Measurements from ENCODE around the gene SLC50A1.
A peak's percentile ranks its signal among the peaks of the same experiment; 100 is the strongest.

SLC50A1 gene

GRCh38 chr1:155126556-155127104 lies 9.0 kb upstream of the SLC50A1 start:
- Histone ChIP-seq H3K4me1 (ENCODE audit: control insufficient read depth in 1 of 2, insufficient read depth in 2 of 2, low read length in 2 of 2) (peaks cover 36 to 64% of the 10 kb centered on the region in 2 donors), H3K9ac (ENCODE audit: low read depth in 1 of 2, low read length in 2 of 2) (peak overlapping the region; percentile 84 to 96), H3K27ac (ENCODE audit: low read depth, low read length) (peak overlapping the region; percentile 96), H3K36me3 (ENCODE audit: control insufficient read depth in 1 of 2, insufficient read depth in 2 of 2, low read length in 2 of 2) (peaks cover 4 to 12% of the 10 kb centered on the region in 2 donors), H3K27me3 (ENCODE audit: control insufficient read depth in 1 of 2, insufficient read depth in 2 of 2, low read length in 2 of 2) (no peaks in the 10 kb centered on the region), H3K9me3 (ENCODE audit: control insufficient read depth in 1 of 2, low read length in 2 of 2) (no peaks in the 10 kb centered on the region), H3K4me3 (ENCODE audit: low read depth in 1 of 2, low read length in 2 of 2) (peak overlapping the region; percentile 64 to 73)

- Histone ChIP-seq H3K4me3 (ENCODE audit: low read depth in 1 of 2, low read length in 2 of 2) (peak within 1 kb of the TSS; percentile 64 to 73), H3K27me3 (ENCODE audit: control insufficient read depth in 1 of 2, insufficient read depth in 2 of 2, low read length in 2 of 2) (no peaks in the 10 kb centered on the region), H3K9me3 (ENCODE audit: control insufficient read depth in 1 of 2, low read length in 2 of 2) (no peaks in the 10 kb centered on the region), H3K36me3 (ENCODE audit: control insufficient read depth in 1 of 2, insufficient read depth in 2 of 2, low read length in 2 of 2) (peaks cover 8 to 15% of the 10 kb centered on the region in 2 donors), H3K4me1 (ENCODE audit: control insufficient read depth in 1 of 2, insufficient read depth in 2 of 2, low read length in 2 of 2) (peaks cover 39 to 69% of the 10 kb centered on the region in 2 donors), H3K27ac (ENCODE audit: low read depth, low read length) (peak within 1 kb of the TSS; percentile 96), H3K9ac (ENCODE audit: low read depth in 1 of 2, low read length in 2 of 2) (peak within 1 kb of the TSS; percentile 84 to 96)
Measured at GRCh38 chr1:155127105-155127966, 8.3 kb upstream of the SLC50A1 start, which contains the start of gene EFNA1. Gene EFNA1, plus strand, starts transcription at chr1:155127876. Its CDS starts 102 bp downstream, at chr1:155127978.

DNA sequence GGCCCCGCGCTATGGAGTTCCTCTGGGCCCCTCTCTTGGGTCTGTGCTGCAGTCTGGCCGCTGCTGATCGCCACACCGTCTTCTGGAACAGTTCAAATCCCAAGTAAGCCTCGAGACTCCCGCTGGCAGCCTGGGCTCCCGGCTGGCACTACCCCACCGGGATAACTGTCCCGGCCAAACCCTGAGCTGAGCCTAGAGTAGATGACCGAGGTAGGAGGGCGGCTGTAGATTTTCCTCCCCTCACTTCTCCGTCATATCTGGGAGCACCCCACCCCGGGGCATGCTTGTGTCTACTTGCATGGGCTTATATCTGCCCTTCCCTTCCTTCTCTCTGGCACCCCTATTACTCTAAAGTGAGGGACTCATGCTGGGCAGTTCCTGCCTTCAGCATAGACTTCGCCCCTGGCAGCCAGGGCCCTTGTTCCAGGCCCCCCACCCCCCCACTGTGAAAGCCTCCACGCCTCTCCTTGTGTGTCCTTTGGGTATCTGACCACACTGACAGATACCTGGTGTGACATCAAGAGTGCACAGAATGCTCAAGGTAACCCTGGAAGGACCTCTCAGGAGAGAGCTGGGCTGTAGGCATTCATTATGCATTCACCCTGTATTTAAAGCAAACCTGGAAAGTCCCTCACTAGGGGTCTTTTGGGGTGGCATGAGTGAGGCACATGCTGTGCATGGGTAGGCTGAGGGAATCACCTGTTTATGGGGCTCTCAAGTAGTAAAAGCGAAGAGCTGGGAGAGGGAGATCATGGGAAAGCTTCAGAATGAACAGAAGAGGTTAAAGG lies 7.5 kb upstream of the SLC50A1 start:
- Histone ChIP-seq H3K9me3 (ENCODE audit: control insufficient read depth in 1 of 2, low read length in 2 of 2) (no peaks in the 10 kb centered on the region), H3K9ac (ENCODE audit: low read depth in 1 of 2, low read length in 2 of 2) (peak overlapping the region; percentile 41 to 96), H3K27ac (ENCODE audit: low read depth, low read length) (peak overlapping the region; percentile 96), H3K27me3 (ENCODE audit: control insufficient read depth in 1 of 2, insufficient read depth in 2 of 2, low read length in 2 of 2) (no peaks in the 10 kb centered on the region), H3K4me1 (ENCODE audit: control insufficient read depth in 1 of 2, insufficient read depth in 2 of 2, low read length in 2 of 2) (peaks cover 40 to 70% of the 10 kb centered on the region in 2 donors), H3K4me3 (ENCODE audit: low read depth in 1 of 2, low read length in 2 of 2) (peak overlapping the region; percentile 64 to 73), H3K36me3 (ENCODE audit: control insufficient read depth in 1 of 2, insufficient read depth in 2 of 2, low read length in 2 of 2) (peaks cover 10 to 15% of the 10 kb centered on the region in 2 donors)

GRCh38 chr1:155128755-155129473 lies 6.7 kb upstream of the SLC50A1 start:
- Histone ChIP-seq H3K36me3 (ENCODE audit: control insufficient read depth in 1 of 2, insufficient read depth in 2 of 2, low read length in 2 of 2) (peaks cover 15 to 17% of the 10 kb centered on the region in 2 donors), H3K27me3 (ENCODE audit: control insufficient read depth in 1 of 2, insufficient read depth in 2 of 2, low read length in 2 of 2) (no peaks in the 10 kb centered on the region), H3K4me1 (ENCODE audit: control insufficient read depth in 1 of 2, insufficient read depth in 2 of 2, low read length in 2 of 2) (peaks cover 44 to 77% of the 10 kb centered on the region in 2 donors), H3K27ac (ENCODE audit: low read depth, low read length) (peak overlapping the region; percentile 96), H3K9ac (ENCODE audit: low read depth in 1 of 2, low read length in 2 of 2) (peak overlapping the region; percentile 41 to 96), H3K9me3 (ENCODE audit: control insufficient read depth in 1 of 2, low read length in 2 of 2) (no peaks in the 10 kb centered on the region), H3K4me3 (ENCODE audit: low read depth in 1 of 2, low read length in 2 of 2) (peak overlapping the region; percentile 64 to 73)

GRCh38 chr1:155130272-155131006 lies 5.2 kb upstream of the SLC50A1 start:
- Histone ChIP-seq H3K27ac (ENCODE audit: low read depth, low read length) (peak overlapping the region; percentile 96), H3K4me3 (ENCODE audit: low read depth in 1 of 2, low read length in 2 of 2) (peak overlapping the region; percentile 64 to 73), H3K36me3 (ENCODE audit: control insufficient read depth in 1 of 2, insufficient read depth in 2 of 2, low read length in 2 of 2) (peaks cover 20 to 26% of the 10 kb centered on the region in 2 donors), H3K9me3 (ENCODE audit: control insufficient read depth in 1 of 2, low read length in 2 of 2) (no peaks in the 10 kb centered on the region), H3K27me3 (ENCODE audit: control insufficient read depth in 1 of 2, insufficient read depth in 2 of 2, low read length in 2 of 2) (no peaks in the 10 kb centered on the region), H3K4me1 (ENCODE audit: control insufficient read depth in 1 of 2, insufficient read depth in 2 of 2, low read length in 2 of 2) (peaks cover 40 to 81% of the 10 kb centered on the region in 2 donors), H3K9ac (ENCODE audit: low read depth in 1 of 2, low read length in 2 of 2) (peak overlapping the region; percentile 41 to 96)

GRCh38 chr1:155131285-155131684 lies 4.4 kb upstream of the SLC50A1 start:
- H3K4me3 ChIP-seq (ENCODE audit: low read depth in 1 of 2, low read length in 2 of 2), result peak overlapping the region; percentile 16 to 73
- peaks cover 20 to 26% of the 10 kb centered on the region in 2 donors for H3K36me3 ChIP-seq (ENCODE audit: control insufficient read depth in 1 of 2, insufficient read depth in 2 of 2, low read length in 2 of 2)
- H3K4me1 ChIP-seq (ENCODE audit: control insufficient read depth in 1 of 2, insufficient read depth in 2 of 2, low read length in 2 of 2), result peaks cover 36 to 74% of the 10 kb centered on the region in 2 donors
- peak overlapping the region; percentile 54 to 96 for H3K9ac ChIP-seq (ENCODE audit: low read depth in 1 of 2, low read length in 2 of 2)
- H3K27me3 ChIP-seq (ENCODE audit: control insufficient read depth in 1 of 2, insufficient read depth in 2 of 2, low read length in 2 of 2), result no peaks in the 10 kb centered on the region
- no peaks in the 10 kb centered on the region for H3K9me3 ChIP-seq (ENCODE audit: control insufficient read depth in 1 of 2, low read length in 2 of 2)
- H3K27ac ChIP-seq (ENCODE audit: low read depth, low read length), result peak overlapping the region; percentile 96

- peak overlapping the region; percentile 54 to 96 for H3K9ac ChIP-seq (ENCODE audit: low read depth in 1 of 2, low read length in 2 of 2)
- peaks cover 20 to 26% of the 10 kb centered on the region in 2 donors for H3K36me3 ChIP-seq (ENCODE audit: control insufficient read depth in 1 of 2, insufficient read depth in 2 of 2, low read length in 2 of 2)
- no peaks in the 10 kb centered on the region for H3K27me3 ChIP-seq (ENCODE audit: control insufficient read depth in 1 of 2, insufficient read depth in 2 of 2, low read length in 2 of 2)
- peaks cover 33 to 72% of the 10 kb centered on the region in 2 donors for H3K4me1 ChIP-seq (ENCODE audit: control insufficient read depth in 1 of 2, insufficient read depth in 2 of 2, low read length in 2 of 2)
- peak overlapping the region; percentile 96 for H3K27ac ChIP-seq (ENCODE audit: low read depth, low read length)
- peak overlapping the region; percentile 16 to 73 for H3K4me3 ChIP-seq (ENCODE audit: low read depth in 1 of 2, low read length in 2 of 2)
- no peaks in the 10 kb centered on the region for H3K9me3 ChIP-seq (ENCODE audit: control insufficient read depth in 1 of 2, low read length in 2 of 2)
Measured at GRCh38 chr1:155131856-155132255, 3.8 kb upstream of the SLC50A1 start.

GRCh38 chr1:155133799-155134281 lies 1.8 kb upstream of the SLC50A1 start:
- Histone ChIP-seq H3K27me3 (ENCODE audit: control insufficient read depth in 1 of 2, insufficient read depth in 2 of 2, low read length in 2 of 2) (no peaks in the 10 kb centered on the region), H3K9me3 (ENCODE audit: control insufficient read depth in 1 of 2, low read length in 2 of 2) (no peaks in the 10 kb centered on the region), H3K4me1 (ENCODE audit: control insufficient read depth in 1 of 2, insufficient read depth in 2 of 2, low read length in 2 of 2) (peaks cover 49 to 71% of the 10 kb centered on the region in 2 donors), H3K9ac (ENCODE audit: low read depth in 1 of 2, low read length in 2 of 2) (peak overlapping the region; percentile 76 to 94), H3K27ac (ENCODE audit: low read depth, low read length) (peak overlapping the region; percentile 98), H3K36me3 (ENCODE audit: control insufficient read depth in 1 of 2, insufficient read depth in 2 of 2, low read length in 2 of 2) (peaks cover 20 to 30% of the 10 kb centered on the region in 2 donors), H3K4me3 (ENCODE audit: low read depth in 1 of 2, low read length in 2 of 2) (peak overlapping the region; percentile 77 to 87)

DNA sequence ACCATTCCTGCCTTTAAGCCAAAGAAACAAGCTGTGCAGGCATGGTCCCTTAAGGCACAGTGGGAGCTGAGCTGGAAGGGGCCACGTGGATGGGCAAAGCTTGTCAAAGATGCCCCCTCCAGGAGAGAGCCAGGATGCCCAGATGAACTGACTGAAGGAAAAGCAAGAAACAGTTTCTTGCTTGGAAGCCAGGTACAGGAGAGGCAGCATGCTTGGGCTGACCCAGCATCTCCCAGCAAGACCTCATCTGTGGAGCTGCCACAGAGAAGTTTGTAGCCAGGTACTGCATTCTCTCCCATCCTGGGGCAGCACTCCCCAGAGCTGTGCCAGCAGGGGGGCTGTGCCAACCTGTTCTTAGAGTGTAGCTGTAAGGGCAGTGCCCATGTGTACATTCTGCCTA lies 1.3 kb upstream of the SLC50A1 start:
- Histone ChIP-seq H3K9ac (ENCODE audit: low read depth in 1 of 2, low read length in 2 of 2) (peak overlapping the region; percentile 76 to 94), H3K4me1 (ENCODE audit: control insufficient read depth in 1 of 2, insufficient read depth in 2 of 2, low read length in 2 of 2) (peaks cover 51 to 71% of the 10 kb centered on the region in 2 donors), H3K27ac (ENCODE audit: low read depth, low read length) (peak overlapping the region; percentile 98), H3K27me3 (ENCODE audit: control insufficient read depth in 1 of 2, insufficient read depth in 2 of 2, low read length in 2 of 2) (no peaks in the 10 kb centered on the region), H3K9me3 (ENCODE audit: control insufficient read depth in 1 of 2, low read length in 2 of 2) (no peaks in the 10 kb centered on the region), H3K36me3 (ENCODE audit: control insufficient read depth in 1 of 2, insufficient read depth in 2 of 2, low read length in 2 of 2) (peaks cover 20 to 30% of the 10 kb centered on the region in 2 donors), H3K4me3 (ENCODE audit: low read depth in 1 of 2, low read length in 2 of 2) (peak overlapping the region; percentile 77 to 87)
